ENCODE results near the gene C1QTNF9. TPM values are rescaled to one million over a fixed set of nuclear protein-coding genes. Genes with fewer than 3 reads are reported as not detected.

C1QTNF9 gene
- total and polyA plus RNA-seq, 2 of the 8 experiments (the other 6 are each of a cell fraction or from before 2014, with no cell fraction given): not detected

DNA sequence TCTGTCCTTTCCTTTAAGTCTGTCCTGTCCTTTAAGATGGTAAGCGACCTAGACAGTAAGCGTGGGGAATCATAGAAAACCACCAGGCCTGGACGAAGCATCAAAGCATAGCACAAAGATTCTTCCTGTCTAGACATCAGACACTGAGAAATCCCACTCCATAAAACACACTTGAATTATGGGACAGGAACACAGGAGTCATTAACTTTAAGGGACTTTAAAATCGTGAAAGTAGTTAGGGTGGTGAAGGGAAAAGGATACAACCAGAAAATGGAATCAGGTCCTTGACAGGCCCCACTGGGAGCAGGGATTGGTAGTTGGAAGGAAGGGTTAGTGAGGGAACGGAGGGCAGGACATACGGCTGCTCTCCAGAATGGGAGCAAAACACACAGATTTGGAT lies 31.6 kb upstream of the C1QTNF9 start:
- no peaks in the 10 kb centered on the region for H3K79me2 ChIP-seq (ENCODE audit: control insufficient read depth in 1 of 2, insufficient read depth in 2 of 2, low read length in 2 of 2)
- H3K23ac ChIP-seq (ENCODE audit: insufficient read length): no peak overlapping the region
- 91% methylated on average over 6 of the region's 6 CpGs; no CpG with 5 or more reads in 1 of the 2 experiments for WGBS, 2 experiments (ENCODE audit: extremely low coverage in 1 of 2, insufficient coverage in 1 of 2, insufficient read length in 1 of 2, insufficient replicate concordance in 2 of 2, low coverage in 1 of 2, low lambda C conversion rate in 2 of 2, missing lambda C conversion rate in 1 of 2)
- H3K4ac ChIP-seq (replicated peaks; ENCODE audit: insufficient read length, low read depth, low read length): no peak overlapping the region
- H4K5ac ChIP-seq (ENCODE audit: insufficient read length, low read depth, low read length): no peak overlapping the region
- H3K79me1 ChIP-seq (ENCODE audit: low read depth, low read length): no peaks in the 10 kb centered on the region; the same call in 1 of the 2 replicates
- no peak overlapping the region for H2BK120ac ChIP-seq (replicated peaks; ENCODE audit: low read depth, low read length)
- H3K27ac ChIP-seq (ENCODE audit: low read depth, low read length): no peak overlapping the region
- CTCF ChIA-PET (ENCODE audit: partially characterized antibody): no interaction called here
- no peaks in the 10 kb centered on the region for H3K36me3 ChIP-seq (ENCODE audit: control insufficient read depth in 2 of 4, insufficient read depth in 4 of 4, low read length in 3 of 4)
- H3K14ac ChIP-seq (ENCODE audit: insufficient read length): no peak overlapping the region
- H3K4me3 ChIP-seq (ENCODE audit: extremely low read depth in 1 of 4, insufficient read depth in 2 of 4, low read depth in 3 of 4, low read length in 4 of 4): no peak overlapping the region
- H3K18ac ChIP-seq (ENCODE audit: extremely low read depth, low read length): no peak overlapping the region
- no peak for FAIRE-seq
- H3K9ac ChIP-seq (replicated peaks in 1 of 4; ENCODE audit: extremely low read depth in 1 of 4, low read depth in 3 of 4, low read length in 3 of 4): no peak overlapping the region
- no peak overlapping the region for H3K56ac ChIP-seq (replicated peaks; ENCODE audit: insufficient read length, low read depth, low read length)
- H3K9me3 ChIP-seq (ENCODE audit: insufficient read depth in 2 of 2, low read depth in 1 of 2, low read length in 1 of 2): no peaks in the 10 kb centered on the region
- POLR2A ChIA-PET (ENCODE audit: partially characterized antibody): no interaction called here
- H2AFZ ChIP-seq (ENCODE audit: low read length): no peak overlapping the region
- no peak overlapping the region for H2BK20ac ChIP-seq (ENCODE audit: low read length)
- no peak overlapping the region for H4K8ac ChIP-seq (ENCODE audit: extremely low read depth, insufficient read depth, low read length)
- H2BK12ac ChIP-seq (ENCODE audit: low read depth, low read length): no peak overlapping the region
- no peaks in the 10 kb centered on the region for H3K27me3 ChIP-seq (replicated peaks in 1 of 4; ENCODE audit: control insufficient read depth in 3 of 4, extremely low read depth in 1 of 4, insufficient read depth in 3 of 4, low read length in 3 of 4)
- H2BK5ac ChIP-seq (ENCODE audit: low read depth, low read length): no peak overlapping the region
- DNase-seq (ENCODE audit: low read depth in 1 of 2, low spot score in 2 of 2): no peak
- H3K23me2 ChIP-seq (ENCODE audit: low read depth, low read length): no peaks in the 10 kb centered on the region
- H4K91ac ChIP-seq (replicated peaks; ENCODE audit: insufficient read length, low read length): no peak overlapping the region
- no peak overlapping the region for H3K4me2 ChIP-seq (ENCODE audit: insufficient read depth in 1 of 2, low read depth in 2 of 2, low read length in 2 of 2)
- H4K20me1 ChIP-seq (replicated peaks in 1 of 2; ENCODE audit: control insufficient read depth in 1 of 2, insufficient read depth in 2 of 2, low read length in 2 of 2): peaks cover 2 to 4% of the 10 kb centered on the region in 2 experiments
- no peak overlapping the region for H2BK15ac ChIP-seq (ENCODE audit: low read length)
- no peaks in the 10 kb centered on the region for H3K4me1 ChIP-seq (replicated peaks in 1 of 4; ENCODE audit: control insufficient read depth in 3 of 4, insufficient read depth in 4 of 4, low read length in 3 of 4)
- H2AK5ac ChIP-seq (ENCODE audit: low read depth, low read length): no peak overlapping the region
- TF ChIP-seq, protein P1, sequence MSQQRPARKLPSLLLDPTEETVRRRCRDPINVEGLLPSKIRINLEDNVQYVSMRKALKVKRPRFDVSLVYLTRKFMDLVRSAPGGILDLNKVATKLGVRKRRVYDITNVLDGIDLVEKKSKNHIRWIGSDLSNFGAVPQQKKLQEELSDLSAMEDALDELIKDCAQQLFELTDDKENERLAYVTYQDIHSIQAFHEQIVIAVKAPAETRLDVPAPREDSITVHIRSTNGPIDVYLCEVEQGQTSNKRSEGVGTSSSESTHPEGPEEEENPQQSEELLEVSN (IDR thresholded peaks at IDR 0.05): no peak
- TF ChIP-seq TBP (IDR thresholded peaks at IDR 0.05; ENCODE audit: low read depth, low read length) (no peak), HDAC2 (IDR thresholded peaks at IDR 0.05; ENCODE audit: borderline replicate concordance in 1 of 2, low read depth in 2 of 2, low read length in 2 of 2) (no peak), CBX8 (IDR thresholded peaks at IDR 0.05; ENCODE audit: borderline replicate concordance, low read depth, low read length) (no peak), POLR2AphosphoS5 (IDR thresholded peaks at IDR 0.05; ENCODE audit: low read depth, low read length) (no peak), NANOG (IDR thresholded peaks at IDR 0.05; ENCODE audit: insufficient read depth, low read depth, low read length, poor library complexity, severe bottlenecking) (no peak), RAD21 (IDR thresholded peaks at IDR 0.05 in 1 of 2, conservative IDR thresholded peaks at IDR 0.05 in 1 of 2; ENCODE audit: low read depth in 2 of 2, low read length in 2 of 2) (no peak), FOSL1 (IDR thresholded peaks at IDR 0.05; ENCODE audit: insufficient read depth, low read depth, low read length) (no peak), SRF (IDR thresholded peaks at IDR 0.05; ENCODE audit: low read depth, low read length) (no peak)
- TF ChIP-seq, protein P2, sequence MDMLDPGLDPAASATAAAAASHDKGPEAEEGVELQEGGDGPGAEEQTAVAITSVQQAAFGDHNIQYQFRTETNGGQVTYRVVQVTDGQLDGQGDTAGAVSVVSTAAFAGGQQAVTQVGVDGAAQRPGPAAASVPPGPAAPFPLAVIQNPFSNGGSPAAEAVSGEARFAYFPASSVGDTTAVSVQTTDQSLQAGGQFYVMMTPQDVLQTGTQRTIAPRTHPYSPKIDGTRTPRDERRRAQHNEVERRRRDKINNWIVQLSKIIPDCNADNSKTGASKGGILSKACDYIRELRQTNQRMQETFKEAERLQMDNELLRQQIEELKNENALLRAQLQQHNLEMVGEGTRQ (IDR thresholded peaks at IDR 0.05; ENCODE audit: low read length): no peak
- TF ChIP-seq, protein P3, sequence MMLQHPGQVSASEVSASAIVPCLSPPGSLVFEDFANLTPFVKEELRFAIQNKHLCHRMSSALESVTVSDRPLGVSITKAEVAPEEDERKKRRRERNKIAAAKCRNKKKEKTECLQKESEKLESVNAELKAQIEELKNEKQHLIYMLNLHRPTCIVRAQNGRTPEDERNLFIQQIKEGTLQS (IDR thresholded peaks at IDR 0.05; ENCODE audit: insufficient read depth, low read depth, low read length): no peak
